T-cell (primary cell): ENCODE results near the gene RRP1B. TPM values are rescaled to one million over a fixed set of nuclear protein-coding genes. Genes with fewer than 3 reads are reported as not detected.
"Not testable (repeated sequence)": the region's sequence is repeated elsewhere in the genome, so short reads cannot be mapped to it uniquely, and the experiment has no call there.

Experiments used
- ATAC-seq, 4 experiments: fragments of 200-7000 bp in 3 of 4; fragments of 150-1000 bp in 1 of 4; cut with Tn5 transposase; replicated peaks in 1 of 4; 1 replicate in 3 of 4; 2 replicates in 1 of 4; pipeline ENCODE4 v1.10.0; 2021; ENCODE audit warnings: moderate library complexity in 3 of 4, mild to moderate bottlenecking in 2 of 4, moderate number of reproducible peaks in 1 of 4
- CTCF ChIA-PET, 2 donors: fragments of 300-600 bp; sonication (Branson Sonifier 250); formaldehyde crosslinking; loops; one replicate each; lab custom pipeline; 2022; ENCODE audit warnings: antibody characterized with exemption in 2 of 2; lab: Charles Lee
- POLR2A ChIA-PET, 2 donors: fragments of 300-600 bp; sonication (Branson Sonifier 250); formaldehyde crosslinking; loops; one replicate each; lab custom pipeline; 2022; ENCODE audit warnings: antibody characterized with exemption in 2 of 2; lab: Charles Lee
- DNase-seq, 35 experiments: peaks; one replicate each; pipeline versions ENCODE4 v3.0.0 to v3.0.0-alpha.2; 2013 to 2023
- H3K27ac ChIP-seq: one replicate; pipeline ENCODE4 v1.5.1; 2013; ENCODE audit warnings: low read length
- H3K27me3 ChIP-seq, 2 experiments: replicated peaks in 1 of 2; 1 replicate in 1 of 2; 2 replicates in 1 of 2; pipeline versions ENCODE4 v1.6.1 to v1.7.0; 2013; ENCODE audit warnings: low read length in 1 of 2, mixed read lengths in 1 of 2; ENCODE audit not compliant: control insufficient read depth in 2 of 2, insufficient read depth in 2 of 2; ENCODE audit errors: extremely low read depth in 1 of 2
- H3K36me3 ChIP-seq, 2 donors: 1 replicate in 1 of 2; 2 replicates in 1 of 2; pipeline versions ENCODE4 v1.6.1 to v1.7.0; 2013; ENCODE audit warnings: low read length in 1 of 2; ENCODE audit not compliant: control insufficient read depth in 2 of 2, insufficient read depth in 1 of 2; ENCODE audit errors: extremely low read depth in 1 of 2
- H3K4me1 ChIP-seq, 2 experiments: 1 replicate in 1 of 2; 2 replicates in 1 of 2; pipeline versions ENCODE4 v1.6.1 to v1.7.0; 2013; ENCODE audit warnings: low read length in 2 of 2, mixed read lengths in 1 of 2; ENCODE audit not compliant: insufficient read depth in 2 of 2, control insufficient read depth in 1 of 2; ENCODE audit errors: extremely low read depth in 1 of 2
- H3K4me3 ChIP-seq, 2 donors: 1 replicate in 1 of 2; 2 replicates in 1 of 2; pipeline versions ENCODE4 v1.5.1 to v1.7.0; 2013; ENCODE audit warnings: mild to moderate bottlenecking in 2 of 2, low read length in 1 of 2, moderate library complexity in 1 of 2; ENCODE audit not compliant: control insufficient read depth in 1 of 2; ENCODE audit errors: extremely low read depth in 1 of 2
- H3K9me3 ChIP-seq: 2 replicates; pipeline ENCODE4 v1.7.0; 2013
- H3K27ac Mint-ChIP-seq, 2 donors: one replicate each; pipeline ENCODE4 v1.8.0; 2020 to 2021; ENCODE audit warnings: mild to moderate bottlenecking in 2 of 2, mixed read lengths in 2 of 2
- H3K27me3 Mint-ChIP-seq, 2 donors: one replicate each; pipeline ENCODE4 v1.8.0; 2021 to 2022; ENCODE audit warnings: mixed read lengths in 2 of 2
- H3K36me3 Mint-ChIP-seq: one replicate; pipeline ENCODE4 v1.8.0; 2021; ENCODE audit warnings: mixed read lengths
- H3K4me1 Mint-ChIP-seq, 3 donors: one replicate each; pipeline ENCODE4 v1.8.0; 2020 to 2022; ENCODE audit warnings: mixed read lengths in 3 of 3, mild to moderate bottlenecking in 1 of 3
- H3K4me3 Mint-ChIP-seq, 3 donors: one replicate each; pipeline ENCODE4 v1.8.0; 2020 to 2022; ENCODE audit warnings: mild to moderate bottlenecking in 3 of 3, mixed read lengths in 3 of 3, moderate library complexity in 3 of 3
- H3K9me3 Mint-ChIP-seq, 3 donors: one replicate each; pipeline ENCODE4 v1.8.0; 2020 to 2022; ENCODE audit warnings: mixed read lengths in 3 of 3
- WGBS: methylation state at CpG from one replicate; pipeline ENCODE4 v1.1.5; 2013; ENCODE audit warnings: missing lambda C conversion rate; ENCODE audit not compliant: insufficient coverage; 5-methylcytosine and 5-hydroxymethylcytosine counted together
- total RNA-seq, 35 experiments: library from RNA in 6 of 35; stranded (reverse) in 6 of 35; fragments of 120-200 nt in 1 of 35; gene quantifications; one replicate each; pipeline versions ENCODE4 v1.2.1 to v1.2.4 and lab custom pipeline; 2013 to 2026

Gene RRP1B, protein sequence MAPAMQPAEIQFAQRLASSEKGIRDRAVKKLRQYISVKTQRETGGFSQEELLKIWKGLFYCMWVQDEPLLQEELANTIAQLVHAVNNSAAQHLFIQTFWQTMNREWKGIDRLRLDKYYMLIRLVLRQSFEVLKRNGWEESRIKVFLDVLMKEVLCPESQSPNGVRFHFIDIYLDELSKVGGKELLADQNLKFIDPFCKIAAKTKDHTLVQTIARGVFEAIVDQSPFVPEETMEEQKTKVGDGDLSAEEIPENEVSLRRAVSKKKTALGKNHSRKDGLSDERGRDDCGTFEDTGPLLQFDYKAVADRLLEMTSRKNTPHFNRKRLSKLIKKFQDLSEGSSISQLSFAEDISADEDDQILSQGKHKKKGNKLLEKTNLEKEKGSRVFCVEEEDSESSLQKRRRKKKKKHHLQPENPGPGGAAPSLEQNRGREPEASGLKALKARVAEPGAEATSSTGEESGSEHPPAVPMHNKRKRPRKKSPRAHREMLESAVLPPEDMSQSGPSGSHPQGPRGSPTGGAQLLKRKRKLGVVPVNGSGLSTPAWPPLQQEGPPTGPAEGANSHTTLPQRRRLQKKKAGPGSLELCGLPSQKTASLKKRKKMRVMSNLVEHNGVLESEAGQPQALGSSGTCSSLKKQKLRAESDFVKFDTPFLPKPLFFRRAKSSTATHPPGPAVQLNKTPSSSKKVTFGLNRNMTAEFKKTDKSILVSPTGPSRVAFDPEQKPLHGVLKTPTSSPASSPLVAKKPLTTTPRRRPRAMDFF
- total RNA-seq (10 to 100 TPM; 33.9 to 39.3 (median 37.8) TPM), total RNA-seq (lab: John Stamatoyannopoulos, UW) (77.9 to 361 (median 126) reads per million in 29 experiments)
- total RNA-seq (2013) = 35.6 TPM

- no peaks in the 10 kb centered on the region for H3K9me3 Mint-ChIP-seq
- Histone ChIP-seq H3K4me3 (peak within 1 kb of the TSS; percentile 76 to 80), H3K9me3 (no peaks in the 10 kb centered on the region), H3K27ac (peak within 1 kb of the TSS; percentile 87), H3K4me1 (peaks cover 13 to 49% of the 10 kb centered on the region in 2 experiments), H3K27me3 (no peaks in the 10 kb centered on the region), H3K36me3 (peaks cover 5 to 24% of the 10 kb centered on the region in 2 donors)
- ATAC-seq = peak; percentile 86 to 93 (median 91)
- DNase-seq = peak; percentile 62 to 93 (median 74)
- H3K4me3 Mint-ChIP-seq = peak within 1 kb of the TSS; percentile 87 to 95 (median 93)
- peaks cover 42 to 52% (median 45%) of the 10 kb centered on the region in 3 donors for H3K4me1 Mint-ChIP-seq
- peaks cover 3% of the 10 kb centered on the region for H3K36me3 Mint-ChIP-seq
- CTCF ChIA-PET = interaction anchor here in 1 of 2 donors (0.9 kb wide), 1 partner anchor 14 kb away, joined by 3 read pairs; no protein-coding TSS in a partner anchor
- WGBS = 10% methylated on average over 86 of the region's 92 CpGs
- peak within 1 kb of the TSS; percentile 93 to 94 for H3K27ac Mint-ChIP-seq
- H3K27me3 Mint-ChIP-seq = no peaks in the 10 kb centered on the region
- POLR2A ChIA-PET = interaction anchor here in 1 of 2 donors (0.6 kb wide), 1 partner anchor 1733 kb away, joined by 3 read pairs; no protein-coding TSS in a partner anchor
These were observed at the start of gene RRP1B, which contains the start of gene HSF2BP for GRCh38 chr21:43659136-43660000. Gene RRP1B (plus strand): TSS chr21:43659560. CDS start chr21:43659665, 105 bp downstream. Gene HSF2BP (minus strand): TSS chr21:43659488. CDS start chr21:43658096, 1,392 bp downstream.

DNA sequence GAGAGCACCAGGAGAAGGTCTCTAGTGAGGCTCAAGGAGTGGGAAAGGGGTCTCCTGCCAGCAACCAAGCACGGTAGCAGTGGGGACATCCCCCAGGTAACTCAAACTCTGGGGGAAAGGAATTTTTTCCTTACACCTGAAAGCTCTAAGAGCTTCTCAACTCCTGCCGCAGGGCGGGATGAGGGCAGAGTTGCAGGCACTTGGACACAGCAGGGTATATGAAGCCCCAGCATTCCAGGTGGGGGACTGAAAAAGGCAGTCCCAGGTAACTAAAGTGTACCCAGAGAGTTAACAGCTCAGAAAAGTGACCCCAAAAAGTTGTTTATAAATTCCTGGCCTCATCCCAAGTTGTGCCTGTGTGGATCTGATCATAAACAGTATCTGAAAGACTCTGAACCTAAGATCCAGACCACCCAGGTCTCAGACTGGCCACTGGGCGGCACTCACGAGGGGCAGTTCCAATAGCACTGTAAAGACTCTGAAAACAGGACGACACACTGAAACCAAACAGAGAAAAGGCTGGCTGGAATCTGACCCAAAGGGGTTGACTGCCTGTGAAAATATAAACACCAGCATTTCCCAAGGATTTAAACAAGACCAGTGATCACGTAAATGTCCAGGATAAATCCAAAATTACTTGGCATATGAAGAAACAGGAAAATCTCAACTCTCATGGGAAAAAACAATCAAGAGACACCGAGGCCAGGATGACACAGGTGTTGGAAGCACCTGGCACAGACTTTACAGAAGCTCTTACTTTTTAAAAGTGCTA, 47.6 kb upstream of the RRP1B start:
- ATAC-seq = no peak
- 84% methylated on average over 7 of the region's 8 CpGs for WGBS

DNA sequence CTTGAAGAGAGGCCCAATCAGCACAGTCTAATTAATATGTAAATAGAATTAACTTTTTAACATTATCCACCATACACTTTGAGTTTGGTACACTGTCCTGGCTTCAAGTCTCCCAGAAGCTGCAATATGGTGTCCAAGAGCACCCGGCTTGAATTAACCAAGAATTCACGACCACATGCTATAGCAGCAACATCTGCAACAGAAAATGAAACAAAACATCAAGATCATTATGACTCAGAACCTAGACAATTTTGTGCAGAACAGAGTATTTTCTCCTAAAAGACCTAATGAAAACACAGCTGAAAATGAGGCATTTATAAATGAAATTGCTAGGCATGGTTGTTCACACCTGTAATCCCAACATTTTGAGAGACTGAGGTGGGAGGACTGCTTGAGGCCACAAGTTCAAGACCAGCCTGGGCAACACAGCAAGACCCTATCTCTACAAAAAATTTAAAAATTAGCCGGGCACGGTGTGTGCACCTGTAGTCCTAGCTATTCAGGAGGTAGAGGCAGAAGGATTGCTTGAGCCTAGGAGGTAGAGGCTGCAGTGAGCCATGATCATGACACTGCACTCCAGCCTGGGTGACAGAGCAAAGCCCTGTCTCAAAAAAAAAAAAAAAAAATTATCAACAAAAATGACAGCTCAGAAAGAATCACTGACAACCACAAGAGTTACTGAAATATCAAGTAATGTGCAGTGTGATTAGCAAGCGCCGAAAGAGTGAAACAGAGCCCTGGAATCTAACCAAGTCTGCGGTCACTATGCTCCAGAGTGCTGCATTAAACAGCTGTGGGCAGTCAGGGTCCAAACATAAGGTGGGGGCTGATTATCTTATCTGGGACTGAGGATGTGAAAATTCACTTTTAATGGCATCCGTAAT, 45.4 kb upstream of the RRP1B start:
- Histone ChIP-seq H3K27me3 (peaks cover 0 to 4% of the 10 kb centered on the region in 2 experiments), H3K4me1 (no peaks in the 10 kb centered on the region), H3K4me3 (no peak overlapping the region), H3K9me3 (no peaks in the 10 kb centered on the region), H3K36me3 (no peaks in the 10 kb centered on the region), H3K27ac (no peak overlapping the region)
- DNase-seq (no peak), ATAC-seq (no peak)
- Mint-ChIP-seq H3K9me3 (no peaks in the 10 kb centered on the region), H3K4me3 (no peak overlapping the region), H3K27ac (no peak overlapping the region), H3K27me3 (no peaks in the 10 kb centered on the region), H3K4me1 (no peaks in the 10 kb centered on the region), H3K36me3 (no peaks in the 10 kb centered on the region)
- ChIA-PET CTCF (no interaction called here), POLR2A (no interaction called here)
- WGBS = 100% methylated on average over 1 of the region's 8 CpGs

More for the DNA sequence above, 47.6 kb upstream of the RRP1B start:
- Mint-ChIP-seq H3K27me3 (no peaks in the 10 kb centered on the region), H3K27ac (no peak overlapping the region), H3K4me1 (no peaks in the 10 kb centered on the region), H3K9me3 (no peaks in the 10 kb centered on the region), H3K4me3 (no peak overlapping the region), H3K36me3 (no peaks in the 10 kb centered on the region)
- CTCF ChIA-PET = interaction anchor here in 1 of 2 donors (0.6 kb wide), 1 partner anchor 16 kb away, joined by 3 read pairs; no protein-coding TSS in a partner anchor
- Histone ChIP-seq H3K9me3 (no peaks in the 10 kb centered on the region), H3K36me3 (no peaks in the 10 kb centered on the region), H3K4me3 (no peak overlapping the region), H3K27ac (no peak overlapping the region), H3K4me1 (no peaks in the 10 kb centered on the region), H3K27me3 (peaks cover 0 to 4% of the 10 kb centered on the region in 2 experiments)
- DNase-seq = peak in 3 of 35 experiments; percentile 2 to 13 (median 7)
- POLR2A ChIA-PET = no interaction called here

- ChIA-PET POLR2A (no interaction called here), CTCF (no interaction called here)
- peaks cover 0 to 5% (median 3%) of the 10 kb centered on the region in 3 donors for H3K9me3 Mint-ChIP-seq
- no peak overlapping the region for H3K27ac Mint-ChIP-seq
- DNase-seq = no peak
- Histone ChIP-seq H3K27me3 (no peaks in the 10 kb centered on the region), H3K4me1 (no peaks in the 10 kb centered on the region), H3K4me3 (no peak overlapping the region), H3K27ac (no peak overlapping the region), H3K36me3 (no peaks in the 10 kb centered on the region), H3K9me3 (no peaks in the 10 kb centered on the region)
- H3K36me3 Mint-ChIP-seq = peaks cover 6% of the 10 kb centered on the region
- 80% methylated on average over 1 of the region's 5 CpGs for WGBS
- peaks cover 0 to under 1% of the 10 kb centered on the region in 2 donors for H3K27me3 Mint-ChIP-seq
- ATAC-seq = no peak
- no peaks in the 10 kb centered on the region for H3K4me1 Mint-ChIP-seq
- no peak overlapping the region for H3K4me3 Mint-ChIP-seq
These were observed 44.5 kb upstream of the RRP1B start for GRCh38 chr21:43614839-43615238.

GRCh38 chr21:43616861-43617260, 42.5 kb upstream of the RRP1B start:
- H3K27me3 ChIP-seq, H3K36me3 ChIP-seq, H3K27ac Mint-ChIP-seq, H3K4me1 ChIP-seq, ATAC-seq, POLR2A ChIA-PET, H3K27ac ChIP-seq, H3K4me3 ChIP-seq, DNase-seq, H3K27me3 Mint-ChIP-seq, H3K4me1 Mint-ChIP-seq, CTCF ChIA-PET, H3K9me3 ChIP-seq, H3K4me3 Mint-ChIP-seq: not testable (repeated sequence)
- Mint-ChIP-seq H3K9me3 (peaks cover 0 to 16% (median 8%) of the 10 kb centered on the region in 3 donors), H3K36me3 (peaks cover 13% of the 10 kb centered on the region)
- WGBS = no CpG with 5 or more reads among the region's 3 CpGs
